Hepatocyte (in vitro differentiated cells): ENCODE results near the gene SLC2A13. TPM values are rescaled to one million over a fixed set of nuclear protein-coding genes. Genes with fewer than 3 reads are reported as not detected.

Experiments used
- DNase-seq: peaks from one replicate; pipeline ENCODE4 v3.0.0-alpha.2; 2016; ENCODE audit warnings: low spot score
- H2AFZ ChIP-seq: fragments of 200-600 bp; sonication (generic); 2 replicates; pipeline ENCODE4 v1.6.0; 2016; ENCODE audit warnings: antibody characterized with exemption, mild to moderate bottlenecking
- H3K27ac ChIP-seq: fragments of 200-600 bp; sonication (generic); 2 replicates; pipeline ENCODE4 v1.5.1; 2016; ENCODE audit warnings: mild to moderate bottlenecking
- H3K27me3 ChIP-seq: fragments of 200-600 bp; sonication (generic); 2 replicates; pipeline ENCODE4 v1.6.1; 2016
- H3K36me3 ChIP-seq: fragments of 200-600 bp; sonication (generic); replicated peaks from 2 replicates; pipeline ENCODE4 v1.5.1; 2016; ENCODE audit warnings: low read depth; ENCODE audit not compliant: insufficient read depth
- H3K4me1 ChIP-seq: fragments of 200-600 bp; sonication (generic); 2 replicates; pipeline ENCODE4 v1.5.1; 2016; ENCODE audit warnings: mild to moderate bottlenecking, moderate library complexity; ENCODE audit not compliant: insufficient read depth
- H3K4me2 ChIP-seq: fragments of 200-600 bp; sonication (generic); 2 replicates; pipeline ENCODE4 v1.6.0; 2016
- H3K4me3 ChIP-seq: fragments of 200-600 bp; sonication (generic); 2 replicates; pipeline ENCODE4 v1.5.1; 2016; ENCODE audit warnings: mild to moderate bottlenecking
- H3K79me2 ChIP-seq: fragments of 200-600 bp; sonication (generic); 2 replicates; pipeline ENCODE4 v1.6.0; 2017; ENCODE audit warnings: mild to moderate bottlenecking
- H3K9me2 ChIP-seq: fragments of 200-600 bp; sonication (generic); replicated peaks from 2 replicates; pipeline ENCODE4 v1.6.0; 2017; ENCODE audit warnings: mild to moderate bottlenecking; ENCODE audit not compliant: insufficient read depth
- H3K9me3 ChIP-seq: fragments of 200-600 bp; sonication (generic); 2 replicates; pipeline ENCODE4 v1.5.1; 2016; ENCODE audit warnings: low read depth, mild to moderate bottlenecking
- H4K20me1 ChIP-seq: fragments of 200-600 bp; sonication (generic); 2 replicates; pipeline ENCODE4 v1.6.0; 2016; ENCODE audit warnings: mild to moderate bottlenecking; ENCODE audit not compliant: insufficient read depth, poor library complexity, severe bottlenecking
- EZH2 ChIP-seq: fragments of 200-600 bp; sonication (generic); IDR thresholded peaks from 2 replicates; pipeline ENCODE4 v1.6.1; 2016; ENCODE audit warnings: antibody characterized with exemption, mild to moderate bottlenecking, borderline replicate concordance
- EZH2phosphoT487 ChIP-seq: fragments of 200-600 bp; sonication (generic); IDR thresholded peaks from one replicate; pipeline ENCODE4 v1.6.1; 2018; ENCODE audit warnings: antibody characterized with exemption, mild to moderate bottlenecking, low read depth, moderate library complexity; ENCODE audit not compliant: unreplicated experiment, severe bottlenecking
- WGBS: methylation state at CpG from one replicate; pipeline ENCODE4 v1.1.6; 2016; ENCODE audit warnings: low lambda C conversion rate; ENCODE audit errors: missing lambda C conversion rate; 5-methylcytosine and 5-hydroxymethylcytosine counted together
- polyA plus RNA-seq: library from polyadenylated mRNA; unstranded; fragments of >200 nt; fragmentation: Nextera tagmentation; extraction: Ambion mirVana; gene quantifications from 2 replicates; pipeline ENCODE4 v1.2.1, GENCODE V29; 2016
- total RNA-seq: library from RNA; depleted of rRNA; stranded (reverse); fragments of >200 nt; gene quantifications from 2 replicates; pipeline ENCODE4 v1.2.3, GENCODE V29; 2014
- TF ChIP-seq, protein P1 (sequence below): fragments of 200-600 bp; sonication (generic); IDR thresholded peaks from 2 replicates; pipeline ENCODE4 v1.5.1; 2016; ENCODE audit warnings: antibody characterized with exemption, mild to moderate bottlenecking; ENCODE audit not compliant: poor library complexity

SLC2A13 gene
- total and polyA plus RNA-seq, 2 experiments from 2014 or later: 12.1 to 21.1 TPM

DNA sequence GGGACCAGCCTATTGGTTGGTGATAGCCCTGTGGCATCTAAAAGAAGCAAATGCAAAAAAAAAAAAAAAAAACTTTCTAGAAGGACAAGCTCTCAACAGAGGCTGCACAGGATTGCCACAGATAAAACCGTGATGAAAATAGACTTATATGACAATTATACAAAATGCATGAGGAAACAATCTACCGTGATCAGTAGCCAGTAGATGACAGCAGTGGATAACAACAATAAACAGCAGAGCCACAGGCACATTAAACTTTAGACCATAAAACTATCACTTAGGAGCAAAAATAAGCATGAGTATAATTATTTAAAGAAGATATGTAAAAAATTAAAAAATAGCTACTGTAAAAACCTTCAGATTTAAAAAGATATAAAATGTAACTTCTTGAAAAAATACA, 302.7 kb downstream of the SLC2A13 start:
- no peaks in the 10 kb centered on the region for H3K9me3 ChIP-seq
- no peak for DNase-seq
- H3K4me3 ChIP-seq: no peak overlapping the region
- no peaks in the 10 kb centered on the region for H3K27me3 ChIP-seq
- no peaks in the 10 kb centered on the region for H3K4me1 ChIP-seq
- H3K27ac ChIP-seq: no peak overlapping the region
- no peak overlapping the region for H3K4me2 ChIP-seq
- no peaks in the 10 kb centered on the region for H3K9me2 ChIP-seq
- 85% methylated on average over 2 of the region's 2 CpGs for WGBS
- H3K36me3 ChIP-seq: no peaks in the 10 kb centered on the region
- no peak for TF ChIP-seq EZH2phosphoT487
- TF ChIP-seq, protein P1, sequence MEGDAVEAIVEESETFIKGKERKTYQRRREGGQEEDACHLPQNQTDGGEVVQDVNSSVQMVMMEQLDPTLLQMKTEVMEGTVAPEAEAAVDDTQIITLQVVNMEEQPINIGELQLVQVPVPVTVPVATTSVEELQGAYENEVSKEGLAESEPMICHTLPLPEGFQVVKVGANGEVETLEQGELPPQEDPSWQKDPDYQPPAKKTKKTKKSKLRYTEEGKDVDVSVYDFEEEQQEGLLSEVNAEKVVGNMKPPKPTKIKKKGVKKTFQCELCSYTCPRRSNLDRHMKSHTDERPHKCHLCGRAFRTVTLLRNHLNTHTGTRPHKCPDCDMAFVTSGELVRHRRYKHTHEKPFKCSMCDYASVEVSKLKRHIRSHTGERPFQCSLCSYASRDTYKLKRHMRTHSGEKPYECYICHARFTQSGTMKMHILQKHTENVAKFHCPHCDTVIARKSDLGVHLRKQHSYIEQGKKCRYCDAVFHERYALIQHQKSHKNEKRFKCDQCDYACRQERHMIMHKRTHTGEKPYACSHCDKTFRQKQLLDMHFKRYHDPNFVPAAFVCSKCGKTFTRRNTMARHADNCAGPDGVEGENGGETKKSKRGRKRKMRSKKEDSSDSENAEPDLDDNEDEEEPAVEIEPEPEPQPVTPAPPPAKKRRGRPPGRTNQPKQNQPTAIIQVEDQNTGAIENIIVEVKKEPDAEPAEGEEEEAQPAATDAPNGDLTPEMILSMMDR: no peak
- TF ChIP-seq EZH2: no peak
- H3K79me2 ChIP-seq: no peaks in the 10 kb centered on the region
- H4K20me1 ChIP-seq: no peaks in the 10 kb centered on the region
- no peak overlapping the region for H2AFZ ChIP-seq

DNA sequence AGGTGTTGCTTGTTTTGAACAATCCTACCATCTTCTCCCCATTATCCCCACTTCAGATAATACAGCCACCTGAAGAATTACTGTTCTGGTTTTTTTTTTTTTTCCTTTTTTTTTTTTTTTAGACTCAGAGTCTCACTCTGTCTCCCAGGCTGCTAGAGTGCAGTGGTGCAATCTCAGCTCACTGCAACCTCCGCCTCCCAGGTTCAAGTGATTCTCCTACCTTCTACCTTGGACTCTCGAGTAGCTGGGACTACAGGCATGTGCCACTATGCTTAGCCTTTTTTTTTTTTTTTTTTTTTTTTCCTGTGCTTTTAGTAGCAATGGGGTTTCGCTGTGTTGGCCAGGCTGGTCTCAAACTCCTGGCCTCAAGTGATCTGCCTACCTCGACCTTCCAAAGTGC, 306.9 kb downstream of the SLC2A13 start:
- no peak for TF ChIP-seq EZH2phosphoT487
- TF ChIP-seq EZH2: no peak
- TF ChIP-seq, protein P1: no peak
- no peaks in the 10 kb centered on the region for H3K79me2 ChIP-seq
- no peak overlapping the region for H3K27ac ChIP-seq
- WGBS: 91% methylated on average over 4 of the region's 4 CpGs
- DNase-seq: no peak
- no peak overlapping the region for H3K4me3 ChIP-seq
- H4K20me1 ChIP-seq: no peaks in the 10 kb centered on the region
- H3K4me2 ChIP-seq: no peak overlapping the region
- H3K9me2 ChIP-seq: no peaks in the 10 kb centered on the region
- no peaks in the 10 kb centered on the region for H3K4me1 ChIP-seq
- H3K27me3 ChIP-seq: no peaks in the 10 kb centered on the region
- H3K9me3 ChIP-seq: no peaks in the 10 kb centered on the region
- no peaks in the 10 kb centered on the region for H3K36me3 ChIP-seq
- no peak overlapping the region for H2AFZ ChIP-seq

DNA sequence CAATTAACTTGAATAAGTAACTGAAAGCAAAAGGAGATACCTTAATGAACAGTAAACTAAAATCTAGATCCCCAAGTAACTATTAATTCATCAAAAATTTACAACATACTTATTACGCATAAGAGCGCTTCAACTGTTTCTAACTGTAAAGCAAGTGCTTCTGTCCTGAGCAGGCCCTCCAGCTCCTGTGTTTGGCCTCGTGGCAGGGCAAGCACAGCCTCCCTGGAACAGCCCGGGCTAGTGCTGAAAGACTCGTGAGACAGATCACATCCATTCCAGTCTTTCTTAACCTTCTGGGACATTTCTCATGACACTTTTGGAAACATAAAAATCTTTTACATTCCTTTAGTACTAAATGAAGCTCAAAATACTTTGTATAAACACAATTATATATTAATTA, 307.5 kb downstream of the SLC2A13 start:
- H3K27me3 ChIP-seq: no peaks in the 10 kb centered on the region
- TF ChIP-seq EZH2phosphoT487 (no peak), EZH2 (no peak)
- TF ChIP-seq, protein P1: no peak
- no peak overlapping the region for H3K27ac ChIP-seq
- no peaks in the 10 kb centered on the region for H3K36me3 ChIP-seq
- H3K4me2 ChIP-seq: no peak overlapping the region
- no peaks in the 10 kb centered on the region for H3K9me3 ChIP-seq
- 88% methylated on average over 5 of the region's 5 CpGs for WGBS
- H3K4me3 ChIP-seq: no peak overlapping the region
- H2AFZ ChIP-seq: no peak overlapping the region
- H4K20me1 ChIP-seq: no peaks in the 10 kb centered on the region
- H3K79me2 ChIP-seq: no peaks in the 10 kb centered on the region
- H3K9me2 ChIP-seq: no peaks in the 10 kb centered on the region
- DNase-seq: no peak
- H3K4me1 ChIP-seq: no peaks in the 10 kb centered on the region

DNA sequence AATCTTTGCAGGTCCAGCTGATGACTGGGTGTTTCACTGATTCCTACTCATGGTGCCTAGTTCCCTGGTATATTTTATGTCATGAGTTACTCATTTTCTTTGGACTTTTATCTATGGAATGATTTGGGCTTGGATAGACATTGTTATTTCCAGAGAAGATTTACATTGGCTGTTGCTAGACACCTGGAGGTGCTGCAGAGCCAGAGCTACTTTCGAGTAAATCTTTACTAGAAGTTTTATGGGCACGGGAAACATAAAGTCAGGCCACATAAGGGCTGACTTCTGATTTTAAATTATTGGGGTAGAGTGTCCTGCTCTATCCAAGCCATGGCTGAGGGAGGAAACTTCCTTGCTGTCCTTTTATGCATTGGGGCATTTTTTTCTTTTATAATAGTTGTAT, 310.4 kb downstream of the SLC2A13 start:
- H3K9me2 ChIP-seq: no peaks in the 10 kb centered on the region
- TF ChIP-seq, protein P1: no peak
- TF ChIP-seq EZH2phosphoT487 (no peak), EZH2 (no peak)
- no peaks in the 10 kb centered on the region for H3K36me3 ChIP-seq
- DNase-seq: no peak
- H3K9me3 ChIP-seq: no peaks in the 10 kb centered on the region
- H3K4me3 ChIP-seq: no peak overlapping the region
- no peak overlapping the region for H2AFZ ChIP-seq
- 70% methylated on average over 2 of the region's 2 CpGs for WGBS
- H3K4me2 ChIP-seq: no peak overlapping the region
- H3K27ac ChIP-seq: no peak overlapping the region
- H3K4me1 ChIP-seq: no peaks in the 10 kb centered on the region
- no peaks in the 10 kb centered on the region for H3K79me2 ChIP-seq
- H3K27me3 ChIP-seq: no peaks in the 10 kb centered on the region
- no peaks in the 10 kb centered on the region for H4K20me1 ChIP-seq
